ENCODE results near the gene TSHZ2.

Gene TSHZ2

DNA sequence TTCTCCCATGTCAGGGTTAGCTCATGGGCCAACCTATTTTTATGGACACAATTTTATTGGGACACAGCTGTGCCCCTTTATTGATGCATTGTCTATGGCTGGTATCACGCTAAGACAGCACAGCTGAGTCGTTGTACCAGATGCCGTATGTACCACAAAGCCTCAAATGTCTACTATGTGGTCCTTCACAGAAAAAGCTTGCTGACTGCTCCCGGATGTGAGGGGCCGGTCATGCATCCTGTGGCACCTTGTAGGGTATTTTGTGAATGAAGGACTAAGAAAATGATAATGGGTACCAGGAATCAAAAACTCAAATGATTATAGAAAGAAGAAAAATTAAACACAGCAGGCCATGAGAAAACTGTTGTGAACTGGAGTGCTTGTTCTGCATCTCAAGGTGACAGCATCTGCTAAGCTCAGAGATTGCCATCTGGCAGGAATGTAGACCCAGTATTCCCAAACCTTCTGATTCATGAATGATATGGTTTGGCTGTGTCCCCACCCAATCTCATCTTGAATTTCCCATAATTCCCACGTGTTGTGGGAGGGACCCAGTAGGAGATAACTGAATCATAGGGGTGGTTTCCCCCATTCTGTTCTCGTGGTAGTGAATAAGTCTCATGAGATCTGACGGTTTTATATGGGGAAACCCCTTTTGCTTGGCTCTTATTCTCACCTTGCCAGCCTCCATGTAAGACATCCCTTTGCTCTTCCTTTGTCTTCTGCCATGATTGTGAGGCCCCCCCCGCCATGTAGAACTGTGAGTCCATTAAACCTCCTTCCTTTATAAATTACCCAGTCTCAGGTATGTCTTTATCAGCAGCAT, 248.5 kb downstream of the TSHZ2 start:
- DNase-seq: peak; percentile 14 to 36 (median 18)

DNA sequence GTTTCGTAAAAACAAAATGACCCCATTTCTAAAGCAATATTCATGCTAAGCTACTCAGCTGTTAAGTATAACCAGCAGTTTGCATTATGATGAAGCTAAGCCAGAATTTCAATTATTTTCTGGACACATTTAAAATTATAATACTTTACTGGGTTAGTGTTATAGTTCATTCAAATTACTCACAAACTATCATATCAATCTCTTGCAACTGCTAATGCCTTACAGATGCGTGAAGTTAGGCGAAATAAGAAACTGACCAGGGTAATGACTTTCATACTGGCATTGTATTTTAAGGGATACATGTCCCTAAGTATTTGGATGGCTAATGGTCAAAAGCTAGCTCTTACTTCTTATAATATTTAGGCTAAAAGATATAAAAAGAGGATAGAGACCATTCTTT, 249.6 kb downstream of the TSHZ2 start:
- DNase-seq: no peak

DNA sequence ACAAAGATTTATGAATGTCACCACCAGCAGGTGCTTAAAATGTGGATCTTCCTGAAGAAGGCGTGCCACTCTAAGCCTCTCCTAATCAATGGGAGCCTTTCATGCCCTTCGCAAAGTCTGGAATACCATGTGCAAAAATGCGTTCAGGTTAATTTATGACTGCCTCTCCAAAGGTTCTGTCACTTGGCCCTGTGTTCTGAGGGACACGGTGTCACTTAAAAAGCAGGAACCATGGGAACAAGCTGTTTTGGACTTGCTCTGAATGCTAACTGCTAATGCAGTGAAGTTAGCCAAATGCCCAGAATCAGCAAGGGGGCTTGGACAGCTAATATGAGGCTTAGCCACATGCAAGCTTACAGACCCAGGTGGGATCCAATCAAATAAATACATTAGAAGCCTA, 250.3 kb downstream of the TSHZ2 start:
- DNase-seq: no peak

DNA sequence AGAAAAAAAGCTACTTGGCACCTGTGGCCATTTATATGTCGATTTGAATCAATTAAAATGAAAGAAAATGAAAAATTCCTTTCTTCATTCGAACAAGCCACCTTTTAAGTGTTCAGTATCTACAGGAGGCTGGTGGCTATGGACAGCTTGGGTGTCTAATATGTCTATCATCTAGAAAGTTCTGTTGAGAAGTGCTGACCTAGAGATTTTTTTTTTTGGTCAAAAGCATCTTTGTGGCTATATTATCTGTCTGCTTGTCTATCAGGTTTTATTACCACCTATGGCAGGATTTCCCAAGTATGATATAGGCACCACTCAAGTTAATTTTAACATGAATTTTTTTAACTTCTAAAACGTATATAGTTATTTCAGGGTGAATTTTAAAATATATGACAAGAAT, 250.8 kb downstream of the TSHZ2 start:
- no peak for DNase-seq

DNA sequence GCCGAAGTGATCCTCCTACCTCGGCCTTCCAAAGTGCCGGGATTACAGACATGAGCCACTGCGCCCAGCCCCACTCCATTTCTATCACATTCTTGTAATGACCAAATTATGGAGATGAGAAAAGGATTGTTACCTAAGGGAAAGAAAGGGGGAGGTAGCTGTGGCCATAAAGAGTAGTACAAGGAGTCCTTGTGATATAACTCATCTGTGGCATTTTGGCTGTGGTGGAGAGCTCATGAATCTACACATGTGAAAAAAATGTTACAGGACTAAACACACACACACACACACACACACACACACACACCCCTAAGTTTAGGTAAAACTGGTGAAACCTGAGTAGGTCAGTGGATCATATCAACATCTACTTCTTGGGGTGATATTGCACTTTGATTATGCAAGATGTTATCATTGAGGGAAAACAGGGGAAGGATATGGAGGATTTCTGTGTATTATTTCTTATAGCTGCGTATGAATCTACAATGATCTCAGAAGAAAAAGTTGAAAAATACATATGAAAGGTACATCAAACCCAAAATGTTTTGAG, 251.5 kb downstream of the TSHZ2 start:
- no peak for DNase-seq

DNA sequence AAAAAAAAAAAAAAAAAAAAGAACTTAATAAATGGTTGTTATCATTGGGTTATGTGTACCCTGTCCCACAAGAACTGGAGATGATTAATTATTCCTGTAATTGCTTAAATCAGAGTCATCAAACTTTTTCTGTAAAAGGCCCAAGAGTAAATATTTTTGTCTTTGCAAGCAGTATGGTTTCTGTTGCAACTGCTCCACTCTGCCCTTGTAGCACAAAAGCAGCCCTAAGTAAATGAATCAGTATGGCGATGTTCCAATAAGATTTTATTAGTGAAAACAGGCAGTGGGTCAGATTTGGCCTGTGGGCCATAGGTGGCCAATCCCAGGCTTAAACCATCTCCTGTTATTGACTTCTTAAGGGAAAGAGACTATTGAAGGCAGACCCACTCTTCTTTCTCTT, 252.7 kb downstream of the TSHZ2 start:
- no peak for DNase-seq

DNA sequence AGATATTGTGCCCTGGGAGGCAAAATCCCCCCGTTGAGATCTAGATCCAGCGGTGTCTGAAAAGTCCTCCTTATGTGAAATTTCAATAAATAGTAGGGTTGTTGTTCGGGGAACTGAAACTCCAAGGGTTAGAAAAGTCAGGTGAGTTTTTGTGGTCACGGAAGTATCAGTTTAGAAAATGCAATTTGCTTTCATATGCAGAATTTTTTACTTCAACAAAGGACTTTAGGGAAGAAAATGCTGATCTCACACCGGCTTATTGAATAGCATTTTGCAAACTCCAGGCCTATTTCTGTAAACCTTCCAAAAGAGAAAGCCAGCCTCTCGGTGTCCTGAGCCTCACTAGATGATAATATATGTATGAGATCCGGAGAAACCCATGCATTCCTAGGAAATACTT, 254.7 kb downstream of the TSHZ2 start:
- DNase-seq: no peak

DNA sequence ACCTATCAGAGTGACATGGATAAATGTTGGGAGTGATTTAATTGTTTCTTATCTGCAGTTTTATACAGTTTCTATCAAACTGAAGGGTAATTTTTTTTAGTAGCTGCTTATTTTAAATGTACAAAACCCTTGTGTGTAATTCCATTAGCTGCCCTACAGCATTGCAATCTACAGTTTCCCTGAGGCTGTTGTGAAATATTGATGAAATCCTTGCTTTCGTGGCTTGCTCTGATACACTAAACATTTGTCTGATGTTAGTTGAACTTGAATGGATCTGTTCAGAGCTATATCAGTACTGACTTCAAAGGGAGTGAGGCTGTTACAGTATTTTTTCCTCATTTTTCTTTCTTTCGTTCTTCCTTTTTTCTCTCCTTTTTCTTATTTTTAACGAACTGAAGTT, 255.4 kb downstream of the TSHZ2 start:
- DNase-seq: no peak

DNA sequence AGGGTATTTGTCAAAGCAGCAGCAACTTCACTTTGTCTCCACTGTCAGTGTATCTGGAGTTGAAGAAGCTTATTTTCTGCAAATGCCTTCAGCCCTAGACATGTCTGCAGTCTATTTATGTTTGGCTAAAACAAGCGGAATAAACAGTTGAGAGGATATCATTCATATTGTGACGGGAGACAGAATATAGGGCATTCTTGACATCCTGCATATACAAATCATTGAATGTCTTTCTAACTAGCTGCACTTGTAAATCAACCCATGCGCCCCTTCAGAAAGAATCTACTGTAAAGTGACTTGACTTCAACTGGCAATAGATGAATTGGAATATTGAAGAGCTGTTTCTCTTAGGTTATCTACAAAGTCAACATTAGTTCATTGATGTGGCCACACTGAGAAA, 258.9 kb downstream of the TSHZ2 start:
- no peak for DNase-seq

DNA sequence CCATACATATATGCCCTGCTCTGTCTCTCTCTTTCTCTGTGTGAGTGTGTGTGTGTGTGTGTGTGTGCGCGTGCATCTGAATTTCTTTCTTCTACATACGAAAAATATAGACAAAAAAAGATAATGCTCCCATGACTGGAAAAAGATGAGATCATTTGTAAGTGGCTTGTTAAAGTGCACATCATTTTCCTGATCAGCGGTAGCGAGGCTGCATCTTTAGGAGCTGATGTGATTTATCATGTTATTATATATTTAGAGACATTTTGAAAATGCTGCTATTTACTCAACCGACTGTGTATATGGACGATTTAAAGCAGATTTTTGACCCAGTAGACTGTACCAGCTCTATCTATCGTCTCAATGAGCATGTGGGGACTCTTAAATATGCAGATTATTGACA, 265.3 kb downstream of the TSHZ2 start:
- no peak for DNase-seq

DNA sequence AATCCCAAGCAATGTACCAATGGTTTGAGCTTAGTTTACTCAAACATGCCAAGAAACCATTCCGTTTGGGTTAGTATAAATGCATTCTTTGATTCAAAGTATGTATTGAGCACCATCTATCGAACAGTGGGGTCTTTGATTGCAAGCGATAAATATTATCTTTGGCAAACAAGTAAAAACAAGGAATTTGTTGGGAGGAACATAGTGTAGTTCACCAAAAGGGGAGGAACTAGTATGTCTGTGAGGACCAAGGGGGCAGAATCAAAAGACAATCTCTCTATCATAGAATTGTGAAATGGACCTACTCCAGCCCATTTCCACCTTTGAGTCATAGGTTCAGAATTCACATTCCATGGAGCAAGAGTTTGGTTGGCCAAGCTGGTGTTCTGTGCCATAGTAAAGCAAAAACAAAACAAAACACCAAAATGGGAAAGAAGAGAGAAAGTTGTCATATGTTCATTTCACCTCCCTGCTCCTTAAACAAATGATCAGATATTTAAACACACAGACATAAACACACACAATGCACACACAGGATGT, 266.0 kb downstream of the TSHZ2 start:
- DNase-seq: no peak

DNA sequence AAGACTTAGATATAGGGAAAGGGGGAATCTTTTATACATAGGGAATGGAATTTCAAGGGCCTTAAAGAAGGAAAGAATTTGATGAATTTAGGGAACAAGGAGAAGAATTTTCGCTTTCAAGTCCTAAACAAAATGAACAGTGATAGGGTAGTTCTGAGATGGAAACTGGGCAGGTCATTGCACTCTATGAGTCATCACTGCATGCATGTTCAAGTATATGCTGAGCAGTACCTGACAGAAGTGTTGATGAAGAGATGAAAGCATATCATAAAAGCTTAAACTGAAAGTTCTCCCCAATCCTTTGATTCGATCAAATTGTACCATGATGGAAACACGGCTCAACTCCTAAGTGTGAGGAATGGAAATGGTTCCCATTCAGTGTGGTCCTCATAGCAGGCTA, 271.0 kb downstream of the TSHZ2 start:
- DNase-seq: no peak

DNA sequence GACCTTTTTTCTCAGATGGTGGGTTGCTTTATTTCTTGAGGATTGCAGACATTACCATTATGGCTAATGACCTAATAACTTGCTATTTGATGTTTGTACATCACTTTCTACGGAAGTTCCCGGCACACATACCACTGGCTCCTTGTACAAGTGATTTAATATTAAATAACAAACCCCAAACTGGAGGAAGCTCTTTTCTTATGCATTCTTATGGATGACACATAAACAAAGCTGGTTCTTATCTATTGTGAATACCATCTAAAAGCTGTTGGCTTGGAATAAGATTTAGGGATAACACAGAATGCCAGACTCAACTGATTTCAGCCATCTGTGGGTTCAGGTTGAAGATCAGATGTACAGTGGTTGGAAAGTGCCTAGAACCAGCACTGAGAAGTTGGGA, 272.6 kb downstream of the TSHZ2 start:
- no peak for DNase-seq

DNA sequence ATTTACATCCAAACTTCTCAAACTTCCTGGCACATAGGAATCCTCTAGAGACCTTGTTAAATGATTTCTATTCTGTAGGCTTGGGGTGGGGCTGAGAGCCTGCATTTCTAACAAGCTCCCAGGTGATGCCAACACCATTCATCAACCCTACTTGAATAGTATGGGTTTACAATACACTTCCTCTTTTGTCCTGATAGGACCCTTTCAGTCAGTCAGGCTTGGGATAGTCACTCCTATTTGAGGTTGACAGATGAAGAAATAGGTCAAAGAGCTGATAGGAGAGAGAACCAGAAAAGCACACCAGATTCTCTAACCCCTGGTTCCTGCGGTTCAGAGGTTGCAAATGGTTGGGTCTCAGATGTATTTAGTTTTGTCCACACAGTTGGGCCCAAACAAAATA, 273.4 kb downstream of the TSHZ2 start:
- no peak for DNase-seq

DNA sequence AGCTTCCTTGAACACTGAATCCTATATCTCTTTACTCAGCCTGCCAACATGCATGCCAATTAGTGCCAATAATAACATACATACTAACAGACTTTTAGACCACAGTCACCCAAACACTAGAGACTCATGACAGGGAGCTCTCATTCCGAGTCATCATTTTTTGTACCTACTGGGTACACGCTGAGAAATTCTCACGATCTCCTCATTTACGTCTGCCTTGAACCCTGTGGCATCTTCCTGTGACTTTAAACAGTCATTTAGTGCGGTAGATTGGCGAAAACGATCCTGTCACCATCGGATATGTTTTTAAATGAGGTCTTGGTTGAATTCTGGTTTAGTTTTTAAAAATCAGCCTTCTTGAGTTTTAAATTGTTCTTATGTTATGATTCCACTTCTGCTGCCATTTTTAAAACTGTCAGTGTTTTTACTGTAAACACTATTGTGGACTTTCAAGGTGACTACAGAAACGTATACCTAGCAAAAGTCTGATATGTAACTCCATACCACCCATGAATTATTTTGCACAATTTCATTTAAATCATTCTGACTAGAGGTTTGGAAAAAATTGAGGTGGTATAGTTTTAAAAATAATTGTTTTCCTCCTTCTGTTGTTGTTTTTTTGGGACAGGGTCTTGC, 275.4 kb downstream of the TSHZ2 start:
- no peak for DNase-seq

DNA sequence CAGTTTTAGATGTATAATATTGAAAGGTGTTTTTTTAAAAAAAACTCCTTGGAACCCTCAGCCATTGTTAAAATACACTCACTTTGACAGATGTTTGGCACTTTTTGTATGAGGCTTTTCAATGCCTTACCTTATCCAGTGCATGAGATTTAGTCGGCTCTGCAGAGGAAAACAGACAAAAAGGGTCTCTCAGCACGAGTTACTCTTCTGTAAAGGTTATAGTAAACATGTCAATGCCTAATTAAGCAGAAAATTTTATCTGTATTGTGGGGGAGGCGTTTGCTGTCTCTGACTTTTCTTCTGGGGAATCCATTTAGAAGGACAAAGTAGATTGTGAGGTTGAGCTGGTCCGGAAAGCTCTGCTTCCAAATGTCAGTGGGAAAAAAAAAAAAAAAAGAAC, 278.3 kb downstream of the TSHZ2 start:
- no peak for DNase-seq

DNA sequence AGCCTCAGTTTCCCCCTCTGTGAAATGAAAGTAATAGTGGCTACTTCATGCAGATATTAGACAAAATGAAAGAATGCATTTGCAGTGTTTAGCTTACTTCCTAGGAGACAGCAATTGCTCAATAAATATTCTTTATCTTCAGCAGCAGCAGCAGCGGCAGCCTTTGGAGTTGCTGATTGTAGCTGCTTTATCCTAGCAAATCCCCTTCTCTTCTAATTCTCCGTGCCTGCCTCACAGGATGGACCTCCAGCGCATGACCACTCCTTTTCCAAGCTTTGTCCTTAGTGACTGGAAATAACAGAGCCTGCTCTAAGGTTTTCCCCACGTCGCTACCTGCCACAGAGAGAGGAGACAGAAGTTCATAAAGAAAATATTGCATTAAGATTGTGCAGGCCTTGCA, 279.8 kb downstream of the TSHZ2 start:
- no peak for DNase-seq

DNA sequence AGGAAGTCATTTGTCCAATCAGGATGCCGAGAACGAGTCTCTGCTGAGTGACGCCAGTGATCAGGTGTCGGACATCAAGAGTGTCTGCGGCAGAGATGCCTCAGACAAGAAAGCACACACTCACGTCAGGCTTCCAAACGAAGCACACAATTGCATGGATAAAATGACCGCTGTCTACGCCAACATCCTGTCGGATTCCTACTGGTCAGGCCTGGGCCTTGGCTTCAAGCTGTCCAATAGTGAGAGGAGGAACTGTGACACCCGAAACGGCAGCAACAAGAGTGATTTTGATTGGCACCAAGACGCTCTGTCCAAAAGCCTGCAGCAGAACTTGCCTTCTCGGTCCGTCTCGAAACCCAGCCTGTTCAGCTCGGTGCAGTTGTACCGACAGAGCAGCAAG, 281.5 kb downstream of the TSHZ2 start:
- no peak for DNase-seq

DNA sequence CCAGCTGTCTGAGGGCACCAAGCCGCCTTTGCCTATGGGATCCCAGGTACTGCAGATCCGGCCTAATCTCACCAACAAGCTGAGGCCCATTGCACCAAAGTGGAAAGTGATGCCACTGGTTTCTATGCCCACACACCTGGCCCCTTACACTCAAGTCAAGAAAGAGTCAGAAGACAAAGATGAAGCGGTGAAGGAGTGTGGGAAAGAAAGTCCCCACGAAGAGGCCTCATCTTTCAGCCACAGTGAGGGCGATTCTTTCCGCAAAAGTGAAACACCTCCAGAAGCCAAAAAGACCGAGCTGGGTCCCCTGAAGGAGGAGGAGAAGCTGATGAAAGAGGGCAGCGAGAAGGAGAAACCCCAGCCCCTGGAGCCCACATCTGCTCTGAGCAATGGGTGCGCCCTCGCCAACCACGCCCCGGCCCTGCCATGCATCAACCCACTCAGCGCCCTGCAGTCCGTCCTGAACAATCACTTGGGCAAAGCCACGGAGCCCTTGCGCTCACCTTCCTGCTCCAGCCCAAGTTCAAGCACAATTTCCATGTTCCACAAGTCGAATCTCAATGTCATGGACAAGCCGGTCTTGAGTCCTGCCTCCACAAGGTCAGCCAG, 283.0 kb downstream of the TSHZ2 start:
- DNase-seq: no peak

DNA sequence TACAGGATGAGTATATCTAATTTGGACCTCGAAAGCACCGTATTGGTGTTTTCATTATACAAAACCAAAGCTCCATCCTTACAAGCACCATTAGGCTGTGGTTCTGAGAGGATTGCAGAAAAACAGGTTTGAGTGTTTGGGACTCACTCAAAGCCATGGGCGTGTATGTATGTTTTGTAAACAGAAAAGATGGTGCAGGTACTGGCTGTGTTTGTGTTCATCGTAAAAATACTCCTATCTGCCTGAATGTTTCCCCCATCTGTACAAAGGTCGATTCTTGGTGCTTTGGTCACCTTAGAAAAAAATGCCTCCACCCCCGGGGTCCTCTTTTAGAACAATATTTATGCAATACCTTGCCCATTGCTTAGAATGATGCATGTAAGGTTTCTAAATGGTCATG, 286.6 kb downstream of the TSHZ2 start:
- no peak for DNase-seq

DNA sequence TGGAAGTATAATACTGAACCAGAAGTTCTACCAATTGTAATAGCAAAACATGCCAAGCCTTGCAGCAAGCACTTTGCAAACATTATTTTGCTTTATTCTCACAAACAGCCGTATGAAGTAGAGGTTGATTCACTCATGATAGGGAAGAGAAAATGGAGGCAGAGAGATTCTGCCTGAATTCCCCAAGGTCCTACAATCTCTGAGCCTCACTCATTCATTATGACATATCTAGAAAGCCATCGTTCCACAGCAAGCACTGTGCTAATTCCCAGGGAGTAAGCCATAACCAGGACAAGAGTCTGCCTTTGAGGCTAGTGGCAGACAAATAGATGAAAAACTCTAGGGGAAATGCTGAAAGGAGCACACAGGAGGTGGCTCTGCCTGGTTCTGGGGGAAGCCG, 288.0 kb downstream of the TSHZ2 start:
- DNase-seq: no peak

DNA sequence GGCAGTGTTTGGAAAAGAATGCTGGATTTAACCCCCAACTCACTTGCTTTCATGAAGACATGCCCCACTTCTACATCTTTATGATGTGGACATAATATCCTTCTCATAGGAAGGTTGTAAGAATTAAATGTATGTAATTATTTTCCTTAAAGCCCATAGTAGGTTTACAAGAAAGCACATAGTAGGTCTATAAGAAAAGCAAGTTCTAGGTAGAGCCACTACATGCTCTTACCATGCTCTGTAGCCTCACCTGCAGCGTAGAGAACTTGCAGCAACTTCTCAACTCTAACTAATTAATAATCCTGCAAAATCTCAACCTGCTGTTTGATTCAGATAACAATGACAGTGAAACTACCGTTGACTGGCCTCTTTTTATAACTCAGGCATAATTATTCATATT, 288.4 kb downstream of the TSHZ2 start:
- DNase-seq: no peak

DNA sequence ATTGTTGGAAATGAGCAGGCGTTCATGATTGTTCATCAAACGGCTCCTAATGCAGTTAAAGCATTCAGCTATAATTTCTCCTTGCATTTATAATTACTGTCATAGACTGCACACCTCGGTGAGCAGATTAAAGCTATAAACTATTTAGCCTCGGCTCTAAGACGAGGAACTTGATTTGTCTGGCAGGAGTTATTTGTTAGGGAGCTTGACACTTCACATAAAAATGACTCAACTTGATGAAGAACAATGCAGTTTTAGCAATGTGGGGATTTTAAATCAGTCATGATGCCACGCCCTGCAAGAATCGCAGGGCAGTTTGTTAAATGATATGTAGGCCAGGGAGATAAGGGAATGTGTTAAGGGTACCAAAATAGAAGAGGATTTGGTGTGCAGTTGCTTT, 290.2 kb downstream of the TSHZ2 start:
- no peak for DNase-seq
